GM12872 (cell line): ENCODE measurements around the gene BEX5.
"Not testable (repeated sequence)": the region's sequence is repeated elsewhere in the genome, so short reads cannot be mapped to it uniquely, and the experiment has no call there.

Experiments
- CTCF ChIP-seq: IDR thresholded peaks from 3 replicates; pipeline ENCODE4 v1.5.1; 2011; ENCODE audit warnings: low read depth, mild to moderate bottlenecking, low read length, moderate library complexity; ENCODE audit not compliant: insufficient read depth

The BEX5 gene

DNA sequence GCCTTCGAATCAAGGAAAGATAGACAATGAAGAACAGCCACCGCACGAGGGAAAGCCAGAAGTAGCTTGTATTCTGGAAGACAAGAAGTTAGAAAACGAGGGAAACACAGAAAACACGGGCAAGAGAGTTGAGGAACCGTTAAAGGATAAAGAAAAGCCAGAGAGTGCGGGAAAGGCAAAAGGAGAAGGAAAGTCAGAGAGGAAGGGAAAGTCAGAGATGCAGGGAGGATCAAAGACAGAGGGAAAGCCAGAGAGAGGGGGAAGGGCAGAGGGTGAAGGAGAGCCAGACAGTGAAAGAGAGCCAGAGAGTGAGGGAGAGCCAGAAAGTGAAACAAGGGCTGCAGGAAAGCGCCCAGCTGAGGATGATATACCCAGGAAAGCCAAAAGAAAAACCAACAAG, 28.9 kb downstream of the BEX5 start:
- no peak for TF ChIP-seq CTCF

GRCh38 chrX:102125436-102125835, 30.3 kb downstream of the BEX5 start, which contains the start of gene TCEAL2:
Gene TCEAL2, plus strand, starts transcription at chrX:102125679. Its CDS starts 1,152 bp downstream, at chrX:102126831.
- TF ChIP-seq CTCF = not testable (repeated sequence)

- TF ChIP-seq CTCF = no peak
Measured at GRCh38 chrX:102115748-102116147, 40.0 kb downstream of the BEX5 start.

DNA sequence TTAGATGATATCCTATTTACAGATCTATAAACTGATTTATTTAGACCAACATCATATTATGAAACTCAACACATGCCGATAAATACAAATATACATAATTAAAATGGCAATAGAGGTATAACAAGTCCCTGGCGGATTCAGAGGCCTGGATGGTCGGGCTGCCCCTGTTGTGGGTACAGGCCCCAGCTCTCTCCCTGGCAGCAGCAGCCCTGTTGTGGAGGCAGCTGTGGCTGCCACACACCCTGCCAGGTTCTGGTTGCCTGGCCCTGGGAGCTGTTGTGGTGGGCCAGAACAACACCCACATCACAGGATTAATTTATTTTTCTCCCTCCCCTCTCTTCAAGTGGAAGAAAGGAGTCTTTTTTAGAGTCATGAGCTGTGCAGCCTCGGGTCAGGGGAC, 42.4 kb downstream of the BEX5 start:
- TF ChIP-seq CTCF = no peak
